ENCODE results near the gene TPPP.

DNA sequence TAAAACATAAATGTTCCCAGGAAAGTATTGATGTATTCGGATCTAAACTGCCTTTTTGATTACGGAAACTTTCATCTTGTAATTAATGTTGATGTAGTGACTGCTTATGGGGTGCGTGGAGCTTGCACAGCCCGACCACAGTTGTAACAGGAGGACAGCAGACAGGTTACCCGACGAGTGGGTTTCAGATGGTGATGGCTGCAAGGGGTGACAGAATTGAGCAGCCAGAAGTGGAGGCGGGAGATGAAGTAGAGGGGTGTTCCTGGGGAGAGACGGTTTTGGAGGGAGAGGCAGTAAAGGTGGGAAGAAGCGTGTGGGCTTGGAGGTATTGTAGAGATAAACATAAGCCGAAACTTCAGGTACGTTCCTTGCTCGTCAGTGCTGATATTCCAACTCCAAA lies 75.3 kb downstream of the TPPP start:
- TF ChIP-seq POLR2A (IDR thresholded peaks at IDR 0.05; ENCODE audit: low read depth, low read length): no peak
- no peak for TF ChIP-seq TAF1 (IDR thresholded peaks at IDR 0.05; ENCODE audit: low read depth, low read length)
- TF ChIP-seq POLR2AphosphoS5 (IDR thresholded peaks at IDR 0.05; ENCODE audit: low read depth, low read length): no peak
